Measurements from ENCODE around the gene SLC44A1.

The SLC44A1 gene

DNA sequence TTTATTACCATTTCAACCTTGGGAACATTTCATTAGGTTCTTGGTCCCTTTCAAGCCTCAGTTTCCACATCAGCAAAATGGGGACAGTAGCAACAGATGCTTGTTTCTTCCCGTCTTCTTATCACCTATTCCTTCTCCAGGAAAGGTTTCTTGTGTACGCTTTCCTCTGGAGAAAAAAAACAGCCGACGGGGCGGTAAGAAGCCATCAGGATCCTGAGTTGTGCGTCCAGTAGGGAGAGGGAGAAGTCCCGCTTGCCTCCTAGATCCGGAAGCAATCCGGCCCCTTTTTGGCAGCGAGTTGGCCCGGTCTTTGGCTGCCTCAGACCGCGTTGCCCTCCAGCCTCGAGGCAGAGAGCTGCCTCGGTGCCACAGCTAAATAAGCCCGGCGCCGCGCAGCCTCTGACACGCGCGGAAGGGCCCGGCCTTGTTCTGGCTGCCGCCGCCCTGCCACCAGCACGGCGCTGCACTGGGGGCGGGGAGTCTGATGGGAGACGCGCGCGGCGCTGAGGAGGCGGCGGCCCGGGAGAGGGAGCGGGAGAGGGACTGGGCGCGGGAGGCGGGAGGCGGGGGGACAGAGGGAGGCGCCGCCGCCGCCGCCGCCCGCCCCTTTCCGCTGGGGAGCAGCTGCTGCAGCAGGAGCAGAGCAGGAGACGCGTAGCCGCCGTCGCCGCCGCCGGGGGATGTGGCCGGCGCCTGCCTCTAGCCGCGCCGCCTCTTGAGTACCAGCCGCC, at the start of gene SLC44A1:
TSS of gene SLC44A1 (plus strand) at position 649 of the 731 bp plus-strand sequence. CDS start 218 bp downstream, outside the sequence.
- peak; percentile 96 for DNase-seq

DNA sequence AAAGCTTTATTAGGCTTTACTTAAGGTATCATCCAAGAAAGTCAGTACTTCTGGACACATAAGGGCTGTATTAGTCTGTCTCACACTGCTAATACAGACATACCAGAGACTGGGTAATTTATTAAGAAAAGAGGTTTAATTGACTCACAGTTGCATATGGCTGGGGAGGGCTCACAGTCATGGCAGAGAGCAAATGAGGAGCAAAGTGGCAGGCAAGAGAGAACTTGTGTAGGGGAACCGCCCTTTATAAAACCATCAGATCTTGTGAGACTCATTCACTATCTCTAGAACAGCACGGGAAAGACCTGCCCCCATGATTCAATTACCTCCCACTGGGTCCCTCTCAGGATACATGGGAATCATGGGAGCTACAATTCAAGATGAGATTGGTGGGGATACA, 49.2 kb upstream of the SLC44A1 start:
- DNase-seq, result no peak

DNA sequence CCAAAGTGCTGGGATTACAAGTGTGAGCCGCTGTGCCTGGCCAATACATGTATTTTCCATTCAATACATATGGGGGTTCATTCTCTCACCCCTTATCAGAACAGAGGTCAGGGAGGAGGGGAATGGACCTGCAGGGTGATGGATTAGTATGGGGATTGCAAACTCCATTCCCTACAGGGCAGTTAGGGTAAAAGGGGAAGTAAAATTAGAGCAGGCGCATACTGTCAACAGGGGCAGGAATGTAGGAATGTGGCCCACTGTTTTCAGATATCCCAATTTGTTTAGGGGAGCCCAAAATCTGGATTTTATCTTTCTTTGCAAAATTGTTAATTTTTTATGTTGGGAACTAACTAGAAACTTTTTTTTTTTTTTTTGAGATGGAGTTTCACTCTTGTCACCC, 46.4 kb upstream of the SLC44A1 start:
- no peak for DNase-seq

GRCh38 chr9:105198865-105199264, 45.6 kb upstream of the SLC44A1 start:
- DNase-seq, result no peak

GRCh38 chr9:105204416-105204815, 40.0 kb upstream of the SLC44A1 start:
- no peak for DNase-seq

GRCh38 chr9:105205787-105206495, 38.5 kb upstream of the SLC44A1 start:
- no peak for DNase-seq

DNA sequence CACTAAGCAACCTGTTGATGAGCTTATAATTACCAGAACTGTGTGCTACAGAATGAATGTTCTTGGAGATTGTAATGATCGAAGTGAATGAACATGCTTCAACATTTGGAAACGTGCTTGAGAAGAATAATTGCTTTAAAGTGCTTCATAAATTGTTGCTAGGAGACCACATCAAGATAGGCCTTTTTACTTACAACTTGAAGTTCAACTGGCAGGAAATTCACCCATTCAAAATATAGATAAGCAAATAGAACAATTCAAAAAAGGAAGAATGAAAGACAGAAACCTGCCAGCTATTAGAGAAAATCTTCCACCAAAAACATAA, 38.0 kb upstream of the SLC44A1 start:
- no peak for DNase-seq

DNA sequence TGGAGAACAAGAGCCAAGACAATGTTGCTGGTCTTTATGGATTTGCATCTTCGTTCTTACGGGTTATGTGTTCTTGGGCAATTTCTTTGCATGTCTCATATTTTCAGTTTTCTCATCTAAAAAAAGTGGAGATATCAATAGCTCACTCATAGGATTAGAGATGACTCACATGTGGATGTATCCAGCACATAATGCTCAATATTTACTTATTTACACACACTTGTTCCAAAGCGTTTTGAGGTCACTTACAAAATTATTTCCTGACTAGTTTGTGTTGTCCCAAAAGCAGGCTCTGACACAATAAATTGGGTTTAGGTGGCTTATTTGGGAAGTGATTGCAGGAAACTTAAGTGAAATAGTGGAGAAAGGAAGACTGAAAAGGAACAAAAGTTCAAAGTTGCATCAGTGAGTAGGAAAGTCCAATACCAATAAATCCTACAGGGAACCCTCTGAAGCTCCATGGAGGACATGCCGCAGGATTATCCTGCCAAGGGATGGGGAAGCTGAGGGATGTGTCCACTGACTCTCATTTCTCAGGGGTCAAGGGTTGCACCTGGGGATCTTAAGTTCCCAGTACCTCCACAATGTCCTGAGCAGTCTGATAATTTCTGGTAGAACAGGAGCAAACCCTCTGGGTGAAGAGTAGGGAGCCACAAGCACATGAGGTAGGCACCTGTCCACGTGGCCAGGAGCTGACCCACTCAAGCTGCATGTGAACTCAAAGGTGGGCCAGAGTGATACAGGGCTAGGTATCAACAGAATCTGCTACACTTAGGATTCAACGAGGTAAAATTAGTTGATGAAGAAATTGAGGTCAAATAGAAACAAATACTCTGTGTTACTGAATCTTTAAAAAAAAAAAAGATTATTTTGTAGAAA, 37.4 kb upstream of the SLC44A1 start:
- DNase-seq, result no peak

DNA sequence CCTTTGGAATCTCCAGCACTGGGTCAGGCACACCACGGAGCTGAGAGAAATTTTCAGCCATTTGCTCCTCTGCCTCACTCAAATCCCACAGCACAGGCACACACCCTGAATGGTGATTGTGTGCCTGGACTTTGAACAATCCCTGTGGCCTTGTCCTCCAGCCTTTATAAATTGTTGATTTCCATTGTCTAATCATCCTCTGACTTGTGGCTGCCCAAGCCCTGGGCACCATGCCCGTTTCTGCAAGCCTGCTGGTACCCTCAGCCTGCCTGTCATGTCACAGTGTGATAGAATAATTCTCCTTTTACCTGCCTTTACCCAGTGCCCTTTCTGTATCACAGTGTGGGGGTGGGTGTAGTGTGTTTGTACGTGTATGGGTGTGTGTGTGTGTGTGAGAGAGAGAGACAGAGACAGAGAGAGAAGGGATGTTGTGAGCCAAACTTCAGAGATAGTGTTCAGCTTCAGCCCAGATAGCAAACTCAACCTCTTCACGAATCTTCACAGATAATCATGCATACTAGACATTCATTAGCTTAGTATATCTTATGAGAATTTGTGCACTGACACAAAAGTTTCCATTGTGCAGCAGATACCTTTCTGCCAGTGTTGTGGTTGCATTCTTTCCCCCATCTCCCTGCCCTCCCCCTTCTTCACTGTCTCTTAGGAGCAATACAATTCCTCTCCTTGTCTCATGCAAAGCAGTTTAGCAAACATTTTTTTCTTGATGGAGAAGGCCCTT, 27.8 kb upstream of the SLC44A1 start:
- no peak for DNase-seq

DNA sequence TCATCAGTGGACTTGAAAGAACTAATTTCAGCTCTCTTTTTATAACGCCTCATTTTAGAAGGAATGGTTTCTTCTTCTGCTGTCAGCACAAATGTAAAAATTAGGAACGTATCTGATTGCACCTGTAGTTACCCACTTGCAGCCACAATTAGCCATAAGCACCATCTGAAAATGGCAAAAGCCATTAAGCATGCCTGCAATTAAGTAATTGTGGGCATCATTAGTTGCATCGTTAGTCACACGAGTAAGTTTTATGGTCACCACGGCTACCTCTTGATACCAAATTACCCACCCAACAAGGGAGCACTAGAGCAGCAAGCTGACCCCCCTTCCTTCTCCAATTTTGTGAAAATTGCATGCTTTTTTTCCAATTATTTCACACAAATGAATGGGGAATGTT, 25.8 kb upstream of the SLC44A1 start:
- no peak for DNase-seq

- no peak for DNase-seq
Observed at GRCh38 chr9:105219291-105219805, 25.1 kb upstream of the SLC44A1 start.

- DNase-seq, result no peak
Observed at GRCh38 chr9:105220451-105220850, 24.0 kb upstream of the SLC44A1 start.

DNA sequence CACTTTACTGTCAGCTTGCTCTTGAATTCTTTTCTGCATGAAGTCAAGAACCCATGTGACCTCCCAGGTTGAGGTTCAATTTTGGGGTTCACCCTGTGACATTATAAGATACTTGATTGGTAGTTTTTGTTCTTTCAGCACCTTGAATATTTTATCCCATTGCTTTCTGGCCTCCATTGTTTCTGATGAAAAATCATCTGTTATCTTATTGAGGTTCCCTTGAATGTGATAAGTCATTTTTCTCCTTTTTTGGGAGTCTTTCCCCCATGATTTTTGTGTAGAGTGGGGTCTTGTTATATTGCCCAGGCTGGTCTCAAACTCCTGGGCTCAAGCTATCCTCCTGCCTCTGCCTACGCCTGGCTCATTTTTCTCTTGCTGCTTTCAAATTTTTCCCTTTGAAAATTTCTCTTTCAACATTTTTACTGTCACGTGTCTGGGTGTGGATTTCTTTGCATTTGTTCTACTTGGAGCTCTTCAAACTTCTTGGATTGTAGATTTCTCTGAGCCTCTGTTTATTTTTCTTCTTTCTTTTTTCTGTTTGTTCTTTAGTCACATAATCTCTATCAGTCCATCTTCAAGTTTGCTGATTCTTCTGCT, 20.8 kb upstream of the SLC44A1 start:
- DNase-seq, result no peak

GRCh38 chr9:105226055-105226454, 18.4 kb upstream of the SLC44A1 start:
- DNase-seq, result no peak

- no peak for DNase-seq
Observed at GRCh38 chr9:105232207-105232606, 12.2 kb upstream of the SLC44A1 start.

GRCh38 chr9:105233873-105234272, 10.6 kb upstream of the SLC44A1 start:
- DNase-seq, result no peak

DNA sequence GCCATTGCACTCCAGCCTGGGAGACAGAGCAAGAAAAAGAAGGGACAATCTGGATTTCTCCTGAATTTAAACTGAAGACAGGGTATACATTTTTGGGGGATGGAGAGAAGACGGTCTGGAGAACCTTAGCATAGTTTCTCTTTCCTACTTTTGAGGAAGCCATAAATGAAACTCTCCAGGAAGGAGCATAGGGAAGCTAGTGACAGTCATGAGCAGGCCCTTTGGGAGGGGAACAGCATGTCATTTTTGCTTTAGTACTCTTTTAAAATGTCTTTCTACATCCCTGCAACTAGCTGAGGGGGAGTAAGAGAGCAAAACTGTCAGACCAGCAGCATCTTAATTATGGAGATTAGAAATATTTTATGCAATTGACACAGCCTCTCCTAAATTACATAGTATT, 8.2 kb upstream of the SLC44A1 start:
- no peak for DNase-seq

DNA sequence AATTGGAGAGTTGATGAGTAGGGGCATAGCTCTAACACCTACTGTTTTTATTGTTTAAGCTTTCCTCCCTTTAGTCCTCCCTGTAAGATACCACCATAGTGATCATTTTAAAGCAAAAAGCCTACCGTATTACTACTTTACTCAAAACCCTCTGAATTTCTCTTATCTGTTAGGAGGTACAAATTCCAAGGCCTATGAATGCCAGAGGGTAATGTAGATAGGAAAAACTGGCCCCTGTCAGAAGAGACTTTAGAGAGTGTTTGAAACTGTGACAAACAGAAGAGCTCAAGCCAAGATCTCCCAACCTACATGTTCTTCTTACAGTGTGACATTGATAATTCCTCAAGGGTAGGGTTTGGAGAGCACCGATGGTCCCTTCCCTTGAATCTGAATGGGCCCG, 7.2 kb upstream of the SLC44A1 start:
- DNase-seq, result no peak

- DNase-seq, result no peak
Observed at GRCh38 chr9:105238302-105238701, 6.1 kb upstream of the SLC44A1 start.

DNA sequence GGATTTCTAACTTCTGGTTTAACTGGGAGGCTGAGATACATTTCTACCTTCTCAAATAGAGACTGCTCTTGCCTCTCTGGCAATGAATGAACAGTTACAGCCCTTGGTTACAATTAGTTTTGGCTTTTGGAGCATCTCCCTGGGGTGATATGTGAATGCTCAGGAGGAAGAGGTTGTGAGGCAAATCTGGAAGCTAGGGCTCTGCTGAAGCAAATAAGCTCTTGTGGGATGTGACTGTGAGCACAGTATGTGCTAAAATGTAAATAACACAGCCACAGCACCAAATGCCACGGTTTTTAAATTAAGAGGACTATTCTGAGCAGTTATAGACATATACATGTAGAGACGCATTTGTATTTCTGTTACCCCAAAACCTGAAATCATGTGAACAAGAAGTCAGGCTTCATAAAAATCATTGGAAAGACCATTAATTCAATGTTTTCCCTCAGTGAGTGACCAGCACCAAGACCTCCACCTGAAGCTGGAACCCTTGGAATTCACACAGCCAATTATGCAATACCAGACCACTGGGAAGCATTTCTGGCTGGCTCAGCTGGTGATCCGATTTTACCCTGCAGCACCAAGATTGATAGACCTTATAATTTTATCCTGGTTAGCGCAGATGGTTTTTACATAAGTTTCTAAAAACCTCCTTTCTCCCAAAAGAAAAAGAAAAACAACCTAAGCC, 3.0 kb upstream of the SLC44A1 start:
- DNase-seq, result no peak

DNA sequence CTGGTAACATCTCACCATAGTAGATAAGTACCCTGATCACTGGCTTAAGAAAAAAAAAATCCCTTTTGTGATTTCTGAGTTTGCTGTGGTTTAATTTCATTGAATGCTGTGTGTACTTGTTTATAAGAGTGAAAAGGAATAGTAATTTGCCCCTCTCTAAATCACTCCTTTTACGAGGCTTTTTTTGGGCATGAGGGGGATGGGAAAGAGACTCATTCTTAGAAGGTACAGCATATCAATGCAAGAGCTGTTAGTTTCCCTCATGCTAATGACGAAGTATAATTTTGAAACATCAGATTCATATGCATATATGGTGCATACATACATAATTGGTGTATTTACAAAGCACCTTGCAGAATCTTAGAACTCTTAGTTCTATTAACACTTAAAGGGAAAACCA, 2.4 kb upstream of the SLC44A1 start:
- no peak for DNase-seq

DNA sequence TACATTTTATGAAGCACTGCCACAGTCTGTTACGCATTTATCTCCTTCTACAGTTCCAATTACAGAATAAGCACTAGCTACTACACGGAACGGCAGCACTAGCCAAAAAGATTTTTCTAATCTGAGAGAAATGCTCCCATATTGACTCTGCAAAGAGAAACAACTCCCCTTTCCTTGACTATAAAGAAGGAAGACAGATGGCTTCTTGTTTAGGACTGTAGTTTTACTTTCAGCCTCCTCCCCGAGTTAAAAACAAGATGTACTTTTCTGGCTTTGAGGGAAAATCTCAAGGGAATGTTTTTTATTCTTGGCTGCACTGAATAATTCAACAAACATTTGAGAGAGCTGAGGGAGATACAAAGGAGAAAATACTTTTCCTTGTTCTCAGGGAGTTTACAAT, 1.9 kb upstream of the SLC44A1 start:
- no peak for DNase-seq
